ENCODE data around the gene SKIDA1.

SKIDA1 gene

DNA sequence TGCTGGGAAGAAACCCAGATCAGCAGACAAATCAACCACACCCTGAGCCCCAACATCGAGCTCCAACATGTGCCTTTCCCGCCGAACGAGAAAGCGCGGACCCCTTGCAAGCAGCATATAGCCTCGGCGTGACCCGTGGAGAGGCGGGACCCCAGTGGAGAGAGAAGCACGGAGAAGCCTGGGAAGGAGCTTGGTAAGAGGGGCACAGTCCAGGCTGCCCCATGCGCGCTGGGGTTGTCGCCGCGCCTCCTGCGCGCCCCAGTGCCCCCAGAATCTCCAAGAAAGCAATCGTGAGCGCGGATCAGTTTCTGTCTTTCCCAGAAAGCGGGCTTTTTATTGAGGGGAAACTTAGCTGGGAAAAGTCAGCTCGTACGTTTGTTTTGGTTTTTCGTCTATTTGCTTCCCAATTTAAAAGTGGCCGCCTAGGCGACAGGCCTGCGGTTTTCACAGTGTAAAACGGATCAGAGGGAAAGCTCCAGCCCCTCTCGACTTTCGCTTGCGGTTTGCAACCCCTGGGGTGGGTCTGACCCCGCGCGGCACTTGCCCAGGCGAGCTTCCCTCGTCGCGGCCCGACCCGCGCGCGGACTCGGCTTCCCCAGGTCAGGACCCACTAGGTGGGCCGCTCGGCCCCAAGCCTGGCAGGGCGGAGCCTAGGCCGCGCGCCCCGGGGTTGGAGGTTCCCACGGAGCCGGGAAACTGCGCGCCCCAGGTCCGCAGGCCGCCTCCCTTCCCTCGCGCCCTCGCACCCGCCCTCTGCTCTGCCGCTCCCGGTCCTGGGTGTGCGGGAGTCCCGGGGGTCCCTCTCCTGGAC, 31.1 kb downstream of the SKIDA1 start:
- DNase-seq, result peak; percentile 7
- in situ Hi-C loops (cut with HindIII; ENCODE audit: low pct_ligation_motif_present, low pct_unique_long_range_greater_than_20kb, low sequenced_read_pairs), result no loop called here

DNA sequence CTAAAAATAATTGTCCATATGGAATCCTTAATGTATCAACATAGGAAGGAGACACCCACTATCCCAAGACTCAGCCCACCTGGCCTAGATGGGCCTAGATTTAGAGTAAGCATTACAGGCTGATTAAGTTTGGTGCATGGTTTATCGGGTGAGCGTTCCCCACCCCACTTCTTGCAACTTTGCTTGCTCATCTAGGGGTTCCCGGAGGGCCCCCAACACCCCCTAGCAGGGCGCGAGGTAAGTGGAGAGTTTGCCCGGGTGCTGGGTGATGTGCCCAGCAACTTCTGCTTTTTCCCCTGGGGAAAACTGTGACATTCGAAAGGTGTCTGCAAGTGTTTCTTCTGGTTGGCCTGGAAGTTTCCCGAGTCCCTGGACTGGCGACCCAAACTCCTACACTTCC, 31.7 kb downstream of the SKIDA1 start:
- in situ Hi-C loops (cut with HindIII; ENCODE audit: low pct_ligation_motif_present, low pct_unique_long_range_greater_than_20kb, low sequenced_read_pairs), result no loop called here
- no peak for DNase-seq

DNA sequence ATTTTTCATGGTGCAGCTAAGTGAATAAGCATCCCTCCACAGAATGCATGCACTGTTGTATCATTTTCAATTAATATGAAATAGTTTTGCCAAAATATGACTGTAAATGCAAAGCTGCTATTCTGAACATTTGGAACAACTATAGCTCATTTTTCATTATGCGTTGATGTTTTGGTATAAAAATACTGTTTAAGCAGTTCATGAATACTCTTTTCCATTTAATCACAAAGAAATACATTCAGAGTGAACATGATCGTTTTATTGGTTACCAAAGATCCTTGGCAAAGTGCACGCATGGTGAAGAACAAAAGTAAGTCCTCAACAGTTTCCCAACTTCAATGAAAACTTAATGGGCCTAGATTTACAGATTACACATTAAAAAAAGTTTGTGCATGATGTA, 33.1 kb downstream of the SKIDA1 start:
- no peak for DNase-seq
- in situ Hi-C loops (cut with HindIII; ENCODE audit: low pct_ligation_motif_present, low pct_unique_long_range_greater_than_20kb, low sequenced_read_pairs), result no loop called here

DNA sequence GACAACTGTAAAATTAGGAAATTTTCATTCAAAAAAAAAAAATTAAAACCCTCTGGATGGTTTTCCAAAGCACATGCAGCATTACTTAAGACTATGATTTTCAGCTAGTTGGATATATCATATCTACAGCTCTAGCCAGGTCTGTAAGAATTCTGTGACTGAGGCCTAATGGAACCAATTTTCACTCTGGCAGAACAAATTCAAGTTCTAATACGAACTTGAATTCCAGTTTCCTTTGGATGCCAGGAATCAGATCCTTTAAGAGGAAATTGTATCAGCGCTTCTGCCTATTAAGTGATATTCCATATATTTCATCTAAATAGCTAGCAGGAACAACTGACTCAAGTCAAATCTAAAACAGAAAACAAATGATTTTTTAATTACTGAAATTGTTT, 34.8 kb downstream of the SKIDA1 start:
- in situ Hi-C loops (cut with HindIII; ENCODE audit: low pct_ligation_motif_present, low pct_unique_long_range_greater_than_20kb, low sequenced_read_pairs), result no loop called here
- no peak for DNase-seq

DNA sequence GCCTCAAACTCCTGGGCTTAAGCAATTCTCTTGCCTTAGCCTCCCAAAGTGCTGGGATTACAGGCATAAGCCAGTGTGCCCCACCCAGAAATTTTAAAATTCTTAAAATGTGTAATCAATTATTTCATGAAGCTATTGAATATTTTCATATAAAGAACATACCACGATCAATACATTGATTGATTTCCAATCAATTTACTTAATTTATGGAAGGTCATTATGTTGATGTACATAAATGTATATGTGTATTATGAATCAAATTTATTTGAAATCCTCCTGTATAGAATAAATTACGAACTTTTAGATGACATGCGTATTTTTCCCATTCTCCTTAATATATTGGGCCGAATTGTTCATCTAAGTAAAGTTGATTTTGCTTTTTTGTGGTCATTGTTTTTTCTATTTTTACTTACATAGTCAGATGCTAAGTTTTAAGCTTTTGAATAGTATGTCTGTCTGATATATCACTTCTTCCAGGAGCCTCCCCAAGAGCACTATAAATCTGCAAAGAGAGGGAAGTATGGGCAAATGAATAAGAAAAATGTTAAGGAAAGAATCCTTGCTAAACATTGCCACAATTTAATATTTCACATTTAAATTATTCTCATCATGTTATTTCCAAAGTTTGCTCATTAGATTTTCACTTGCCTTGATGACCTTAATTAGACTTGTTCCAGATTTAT, 35.3 kb downstream of the SKIDA1 start:
- no peak for DNase-seq
- in situ Hi-C loops (cut with HindIII; ENCODE audit: low pct_ligation_motif_present, low pct_unique_long_range_greater_than_20kb, low sequenced_read_pairs), result no loop called here

DNA sequence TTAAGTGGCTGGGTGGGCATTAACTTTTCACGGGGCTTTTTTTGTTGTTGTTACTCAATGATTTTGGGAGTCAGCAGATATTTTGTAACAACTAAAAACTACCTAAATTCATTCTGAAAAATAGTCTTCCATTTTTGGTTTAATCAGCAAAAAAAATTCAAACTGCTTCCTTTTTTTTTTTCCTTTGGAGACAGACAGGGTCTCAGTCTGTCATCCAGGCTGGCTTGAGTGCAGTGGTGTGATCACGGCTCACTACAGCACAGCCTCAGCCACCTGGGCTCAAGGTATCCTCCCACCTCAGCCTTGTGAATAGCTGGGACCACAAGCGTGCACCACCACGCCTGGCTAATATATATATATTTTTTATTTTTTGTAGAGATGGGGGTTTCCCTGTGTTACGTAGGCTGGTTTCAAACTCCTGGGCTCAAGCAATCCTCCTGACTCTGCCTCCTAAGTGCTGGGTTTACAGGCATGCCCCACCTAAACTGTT, 36.5 kb downstream of the SKIDA1 start:
- in situ Hi-C loops (cut with HindIII; ENCODE audit: low pct_ligation_motif_present, low pct_unique_long_range_greater_than_20kb, low sequenced_read_pairs), result no loop called here
- no peak for DNase-seq

DNA sequence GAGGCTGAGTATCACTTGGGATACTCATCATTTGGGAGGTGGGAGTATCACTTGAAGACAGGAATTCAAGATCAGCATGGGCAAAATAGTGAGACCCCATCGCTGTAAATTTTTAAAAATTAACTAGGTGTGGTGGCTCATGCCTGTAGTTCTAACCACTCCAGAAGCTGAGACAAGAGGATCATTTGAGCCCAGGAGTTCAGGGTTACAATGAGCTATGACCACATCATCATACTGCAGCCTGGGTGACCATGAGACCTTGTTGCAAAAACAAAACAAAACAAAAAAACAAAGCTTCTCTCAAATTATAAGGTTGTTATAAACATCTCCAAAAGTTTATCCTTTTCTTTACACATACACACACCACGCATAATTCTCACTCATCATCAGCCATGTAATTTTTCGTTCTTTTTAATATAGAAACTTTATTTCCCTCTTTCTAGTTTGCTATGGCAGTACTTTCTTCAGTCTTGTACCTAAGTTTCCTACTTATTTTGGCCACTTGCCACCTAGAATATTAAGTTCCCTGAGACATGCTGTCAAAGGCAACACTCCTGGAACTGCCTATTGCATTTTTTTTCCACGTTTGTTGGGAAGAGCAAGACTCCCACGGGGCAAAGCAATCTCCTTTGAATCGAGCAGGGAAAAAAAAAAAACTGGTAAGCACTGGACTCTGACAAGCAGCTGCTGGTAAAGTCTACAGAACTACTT, 37.1 kb downstream of the SKIDA1 start:
- no peak for DNase-seq
- in situ Hi-C loops (cut with HindIII; ENCODE audit: low pct_ligation_motif_present, low pct_unique_long_range_greater_than_20kb, low sequenced_read_pairs), result no loop called here

DNA sequence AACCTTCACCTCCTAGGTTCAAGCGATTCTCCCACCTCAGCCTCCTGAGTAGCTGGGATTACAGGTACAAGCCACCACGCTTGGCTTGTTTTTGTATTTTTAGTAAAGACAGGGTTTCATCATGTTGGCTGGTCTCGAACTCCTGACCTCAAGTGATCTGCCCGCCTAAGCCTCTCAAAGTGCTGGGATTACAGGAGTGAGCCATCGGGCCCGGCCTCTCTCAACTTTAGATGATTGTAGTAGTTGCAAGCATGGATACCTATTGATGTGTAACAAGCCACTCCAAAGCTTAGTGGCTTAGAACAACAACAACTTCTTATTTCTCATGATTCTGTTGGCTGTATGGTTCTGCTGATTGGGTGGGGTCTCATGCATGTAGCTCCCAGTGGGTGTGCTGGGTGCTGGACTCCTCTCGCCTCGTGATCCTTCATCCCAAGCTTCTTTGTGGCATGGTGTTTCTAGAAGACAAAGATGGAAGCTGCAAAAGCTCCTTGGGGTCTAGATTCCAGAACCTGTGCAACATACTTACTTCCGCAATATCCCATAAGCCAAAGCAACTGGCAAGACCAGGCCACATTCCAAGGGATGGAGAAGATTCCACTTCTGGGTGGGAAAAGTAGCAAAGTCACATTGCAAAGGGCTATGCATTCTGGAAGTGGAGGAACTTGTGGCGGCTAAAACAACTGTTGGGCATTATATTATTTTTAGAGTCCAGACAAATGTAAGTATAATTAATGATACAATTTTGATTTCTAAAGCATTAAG, 37.9 kb downstream of the SKIDA1 start:
- in situ Hi-C loops (cut with HindIII; ENCODE audit: low pct_ligation_motif_present, low pct_unique_long_range_greater_than_20kb, low sequenced_read_pairs), result no loop called here
- no peak for DNase-seq

DNA sequence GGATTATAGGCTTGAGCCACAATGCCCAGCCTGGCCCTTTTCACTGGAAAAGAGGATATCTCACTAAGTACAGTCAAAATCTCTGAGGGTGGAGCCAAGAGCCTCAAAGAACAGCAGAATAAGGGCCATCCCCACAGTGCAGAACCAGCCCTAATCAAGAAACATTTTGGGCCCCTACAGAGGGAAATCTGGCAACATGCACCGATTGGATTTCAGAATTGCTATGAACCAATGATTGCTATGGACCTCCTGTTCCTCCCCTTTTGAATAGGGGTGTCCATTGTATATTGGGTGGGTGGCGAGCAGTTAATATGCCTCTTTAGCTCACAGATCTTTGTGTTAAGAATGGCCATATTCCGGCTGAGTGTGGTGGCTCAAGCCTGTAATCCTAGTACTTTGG, 42.7 kb downstream of the SKIDA1 start:
- in situ Hi-C loops (cut with HindIII; ENCODE audit: low pct_ligation_motif_present, low pct_unique_long_range_greater_than_20kb, low sequenced_read_pairs), result no loop called here
- DNase-seq, result no peak

DNA sequence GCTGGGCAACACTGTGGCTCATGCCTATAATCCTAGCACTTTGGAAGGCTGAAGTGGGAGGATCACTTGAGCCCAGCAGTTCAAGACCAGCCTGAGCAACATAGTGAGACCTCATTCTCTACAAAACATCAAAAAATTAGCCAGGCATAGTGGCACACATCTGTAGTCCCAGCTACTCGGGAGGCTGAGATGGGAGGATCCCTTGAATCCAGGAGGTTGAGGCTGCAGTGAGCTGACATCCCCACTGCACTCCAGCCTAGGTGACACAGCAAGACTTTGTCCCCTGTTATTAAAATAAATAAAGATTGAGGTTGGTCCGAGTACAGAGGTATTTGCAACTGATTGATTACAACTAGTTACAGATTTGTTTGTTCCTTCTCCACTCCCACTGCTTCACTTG, 44.1 kb downstream of the SKIDA1 start:
- no peak for DNase-seq
- in situ Hi-C loops (cut with HindIII; ENCODE audit: low pct_ligation_motif_present, low pct_unique_long_range_greater_than_20kb, low sequenced_read_pairs), result no loop called here

DNA sequence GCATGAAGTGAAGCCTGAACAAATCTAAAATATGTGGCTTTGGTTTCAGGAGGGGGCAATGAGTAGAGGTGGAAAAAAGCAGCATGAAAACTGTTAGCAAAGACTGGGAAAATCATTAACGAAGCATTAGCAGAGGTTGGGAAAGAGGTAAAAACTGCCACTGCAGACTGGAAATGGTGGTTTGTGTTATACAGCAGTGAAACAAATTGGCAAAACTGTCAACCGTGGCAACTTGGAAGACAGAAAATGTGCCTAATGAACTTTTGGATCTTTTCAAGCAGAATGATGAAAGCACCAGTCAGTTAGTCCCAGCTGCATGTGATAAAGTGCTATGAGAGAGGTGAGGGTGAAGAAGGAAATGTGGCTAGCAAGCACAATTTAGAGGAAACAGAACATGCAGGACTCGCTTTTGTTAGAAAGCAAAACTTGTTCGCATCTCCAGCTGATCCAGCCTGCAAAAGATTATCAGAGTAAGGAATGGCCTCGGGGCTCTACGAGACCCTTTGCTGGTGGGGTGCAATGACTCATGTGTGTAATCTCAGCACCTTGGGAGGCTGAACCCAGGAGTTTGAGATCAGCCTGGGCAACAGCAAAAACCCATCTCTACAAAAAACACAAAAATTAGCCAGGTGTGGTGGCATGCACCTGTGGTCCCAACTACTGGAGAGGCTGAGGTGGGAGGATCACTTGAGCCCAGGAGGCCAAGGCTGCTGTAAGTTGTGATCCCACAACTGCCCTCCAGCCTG, 45.7 kb downstream of the SKIDA1 start:
- in situ Hi-C loops (cut with HindIII; ENCODE audit: low pct_ligation_motif_present, low pct_unique_long_range_greater_than_20kb, low sequenced_read_pairs), result no loop called here
- no peak for DNase-seq

DNA sequence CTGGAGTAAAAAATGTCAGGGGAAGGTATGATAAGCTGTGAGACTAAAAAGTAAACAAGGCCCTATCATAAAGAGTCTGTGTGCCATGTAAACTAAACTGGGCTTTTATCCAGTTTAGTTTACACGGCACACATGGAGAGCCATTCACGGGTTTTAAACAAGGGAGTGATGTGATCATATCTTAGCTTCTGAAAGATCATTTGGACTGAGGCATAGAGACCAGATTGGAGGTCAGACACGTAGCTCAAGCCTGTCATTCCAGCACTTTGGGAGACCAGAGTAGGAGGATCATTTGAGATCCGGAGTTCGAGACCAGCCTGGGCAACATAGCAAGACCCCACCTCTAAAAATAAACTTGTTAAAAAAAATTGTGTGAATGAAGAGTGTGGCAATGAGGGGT, 50.1 kb downstream of the SKIDA1 start:
- no peak for DNase-seq
- in situ Hi-C loops (cut with HindIII; ENCODE audit: low pct_ligation_motif_present, low pct_unique_long_range_greater_than_20kb, low sequenced_read_pairs), result no loop called here

DNA sequence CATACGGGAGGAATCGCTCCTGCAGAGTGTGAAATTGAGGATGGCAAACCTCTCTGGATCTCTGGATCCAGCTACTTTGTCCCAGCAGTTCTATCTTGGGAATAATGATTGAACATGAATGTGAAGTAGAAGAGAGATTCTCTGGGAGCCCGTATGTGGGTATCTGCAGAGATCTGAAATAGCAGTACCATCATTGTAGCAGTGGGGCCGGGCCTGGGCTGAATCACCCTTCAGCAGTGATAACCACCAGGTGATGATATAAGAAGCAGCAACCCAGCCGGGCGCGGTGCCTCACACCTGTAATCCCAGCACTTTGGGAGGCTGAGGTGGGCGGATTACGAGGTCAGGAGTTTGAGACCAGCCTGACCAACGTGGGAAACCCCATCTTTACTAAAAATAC, 51.9 kb downstream of the SKIDA1 start:
- in situ Hi-C loops (cut with HindIII; ENCODE audit: low pct_ligation_motif_present, low pct_unique_long_range_greater_than_20kb, low sequenced_read_pairs), result no loop called here
- no peak for DNase-seq

DNA sequence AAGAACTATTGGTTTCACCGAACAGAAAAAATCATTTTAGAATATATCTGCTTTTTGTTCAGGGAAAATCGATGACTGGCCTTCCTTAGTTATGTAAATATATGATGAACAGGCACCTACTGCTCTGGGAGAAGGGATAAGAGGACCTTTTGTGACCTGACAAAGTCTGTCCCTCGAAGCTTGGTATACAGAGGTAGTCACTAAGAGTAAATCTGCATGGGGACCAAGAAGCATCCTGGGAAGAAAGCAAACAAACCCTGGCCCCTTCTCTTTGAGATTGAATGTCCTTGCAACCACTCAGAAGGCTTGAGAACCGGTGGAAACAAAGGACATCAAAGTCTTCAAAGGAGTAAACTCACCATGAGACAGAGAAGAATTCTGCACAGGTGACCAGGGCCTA, 52.3 kb downstream of the SKIDA1 start:
- in situ Hi-C loops (cut with HindIII; ENCODE audit: low pct_ligation_motif_present, low pct_unique_long_range_greater_than_20kb, low sequenced_read_pairs), result no loop called here
- DNase-seq, result no peak

DNA sequence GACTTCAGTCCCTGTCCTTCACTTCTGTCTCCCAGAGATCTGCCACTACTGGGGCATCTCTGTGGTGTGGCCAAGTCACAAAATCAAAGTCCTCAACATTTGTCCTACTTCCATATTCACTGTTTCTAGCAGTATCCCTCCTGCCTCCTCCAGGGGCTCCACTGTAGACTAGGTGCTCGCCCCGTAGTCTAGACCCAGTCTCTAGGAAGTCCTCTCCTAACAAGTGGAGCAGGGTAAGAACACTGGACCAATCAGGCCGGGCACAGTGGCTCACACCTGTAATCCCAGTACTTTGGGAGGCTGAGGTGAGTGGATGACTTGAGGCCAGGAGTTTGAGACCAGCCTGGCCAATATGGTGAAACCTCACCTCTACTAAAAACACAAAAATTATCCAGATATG, 57.4 kb downstream of the SKIDA1 start:
- in situ Hi-C loops (cut with HindIII; ENCODE audit: low pct_ligation_motif_present, low pct_unique_long_range_greater_than_20kb, low sequenced_read_pairs), result no loop called here
- no peak for DNase-seq

DNA sequence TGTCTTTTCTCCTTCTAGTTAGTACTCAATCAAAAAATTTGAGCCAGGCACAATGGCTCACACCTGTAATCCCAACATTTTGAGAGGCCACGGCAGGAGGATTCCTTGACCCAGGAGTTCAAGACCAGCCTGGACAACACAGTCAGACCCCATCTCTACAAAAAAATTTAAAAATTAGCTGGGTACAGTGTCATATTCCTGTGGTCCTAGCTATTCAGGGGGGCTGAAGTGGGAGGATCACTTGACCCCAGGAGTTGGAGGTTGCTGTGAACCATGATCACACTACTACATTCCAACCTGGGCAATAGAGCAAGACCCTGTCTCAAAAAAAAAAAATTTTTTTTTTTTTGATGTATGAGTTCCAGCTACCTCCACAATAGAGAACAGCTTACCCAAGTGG, 57.8 kb downstream of the SKIDA1 start:
- no peak for DNase-seq
- in situ Hi-C loops (cut with HindIII; ENCODE audit: low pct_ligation_motif_present, low pct_unique_long_range_greater_than_20kb, low sequenced_read_pairs), result no loop called here

DNA sequence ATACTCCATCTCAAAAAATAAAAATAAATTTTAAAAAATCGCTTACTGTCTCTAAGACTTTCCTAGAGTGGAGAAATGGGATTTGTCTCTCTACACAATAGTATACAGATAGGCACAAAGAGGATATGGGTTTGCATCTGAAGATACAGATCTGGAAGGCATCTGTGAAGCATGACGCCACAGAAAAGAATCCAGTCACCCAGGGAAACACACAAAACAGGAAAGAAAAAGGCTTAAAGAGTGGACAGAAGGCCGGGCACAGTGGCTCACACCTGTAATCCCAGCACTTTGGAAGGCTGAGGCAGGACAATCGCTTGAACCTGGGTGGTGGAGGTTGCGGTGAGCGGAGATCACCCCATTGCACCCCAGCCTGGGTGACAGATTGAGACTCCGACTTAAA, 61.3 kb downstream of the SKIDA1 start:
- no peak for DNase-seq
- in situ Hi-C loops (cut with HindIII; ENCODE audit: low pct_ligation_motif_present, low pct_unique_long_range_greater_than_20kb, low sequenced_read_pairs), result no loop called here
